Stimulated activated CD8-positive, alpha-beta memory T cell treated with anti-CD3 and anti-CD28 coated beads, Interleukin-7, amount 100 ng/mL, for 1 hour (primary cell): Measurements from ENCODE around the gene JSRP1.

Source experiments
- DNase-seq, 2 donors: peaks; one replicate each; pipeline ENCODE4 v3.0.0-alpha.2; 2020; ENCODE audit warnings: low read depth in 2 of 2

The JSRP1 gene, protein sequence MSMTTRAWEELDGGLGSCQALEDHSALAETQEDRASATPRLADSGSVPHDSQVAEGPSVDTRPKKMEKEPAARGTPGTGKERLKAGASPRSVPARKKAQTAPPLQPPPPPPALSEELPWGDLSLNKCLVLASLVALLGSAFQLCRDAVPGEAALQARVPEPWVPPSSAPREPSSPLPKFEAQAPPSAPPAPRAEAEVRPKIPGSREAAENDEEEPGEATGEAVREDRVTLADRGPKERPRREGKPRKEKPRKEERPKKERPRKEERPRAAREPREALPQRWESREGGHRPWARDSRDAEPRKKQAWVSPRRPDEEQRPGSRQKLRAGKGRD

DNA sequence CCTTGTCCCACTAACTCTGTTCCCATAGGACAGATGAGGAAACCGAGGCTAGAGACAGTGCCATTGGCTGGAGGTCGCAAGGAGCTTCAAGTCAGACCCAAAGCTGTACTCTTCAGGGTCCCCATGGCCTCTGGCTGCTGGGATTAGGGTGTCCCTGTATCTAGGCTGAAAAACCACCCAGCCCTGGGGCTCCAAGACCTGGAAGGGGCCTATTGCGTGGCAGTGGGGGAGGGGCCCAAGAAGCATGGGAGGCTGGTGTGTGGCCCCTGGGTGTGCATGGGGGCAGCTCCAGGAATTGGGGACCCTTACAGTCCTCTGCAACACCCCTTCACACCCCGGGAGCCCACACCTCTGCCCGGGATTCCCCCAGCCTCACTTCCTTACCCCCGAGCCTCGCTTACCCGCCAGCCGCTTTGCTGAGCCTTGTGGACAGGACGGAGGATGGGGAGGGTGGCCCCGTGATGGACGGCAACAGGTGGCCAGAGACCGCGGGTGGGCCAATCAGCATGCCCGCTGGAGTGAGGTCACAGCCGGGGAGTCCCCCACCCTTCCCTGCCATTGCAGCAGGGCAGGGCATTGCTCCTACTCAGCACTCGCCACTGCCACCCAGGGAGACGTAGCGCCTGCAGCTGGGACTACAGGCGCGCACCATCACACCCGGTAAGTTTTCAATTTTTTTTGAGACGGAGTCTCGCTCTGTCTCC is at the start of gene JSRP1:
Gene JSRP1 (minus strand): TSS at position 436 of the 704 bp plus-strand sequence. CDS start 1,103 bp downstream, outside the sequence.
- no peak for DNase-seq

DNA sequence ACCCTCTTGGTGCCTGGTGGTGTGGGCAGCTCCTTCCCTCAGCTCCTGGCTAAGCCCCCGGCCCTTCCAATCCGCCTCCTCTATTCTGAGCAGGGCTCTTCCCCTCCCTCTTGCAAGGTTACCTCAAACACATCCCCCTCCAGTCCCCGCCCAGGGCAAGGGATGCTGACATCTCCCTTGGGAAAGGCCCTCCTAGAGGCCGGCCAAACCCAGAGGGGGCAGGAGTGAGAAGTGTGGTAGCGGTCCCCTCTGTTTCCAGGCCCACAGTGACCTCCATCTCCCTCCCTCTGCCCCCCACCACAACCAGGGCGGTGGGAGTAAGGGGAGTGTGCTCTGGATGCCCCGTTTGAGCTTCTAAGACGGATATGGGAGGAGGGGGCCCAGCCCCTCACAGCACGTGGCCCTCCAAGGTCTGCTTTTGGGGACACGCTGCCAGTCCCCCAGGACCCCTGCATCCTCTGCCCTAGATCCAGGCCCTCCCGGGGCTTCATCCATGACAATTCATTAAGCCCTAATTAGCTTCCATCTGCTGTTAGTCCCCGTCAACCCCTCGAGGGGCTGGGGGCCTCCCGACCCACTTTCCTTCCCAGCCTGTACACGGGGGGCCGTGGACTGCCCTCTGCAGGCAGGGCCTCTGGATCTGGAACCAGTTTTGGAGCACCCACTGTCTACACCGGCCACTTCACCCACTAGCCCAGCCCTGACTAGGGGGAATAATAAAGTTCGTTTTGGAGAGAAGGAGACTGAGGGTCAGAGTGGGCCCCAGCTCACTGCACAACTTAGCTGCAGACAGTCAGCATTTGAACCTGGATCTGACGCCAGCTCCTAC is 49.4 kb upstream of the JSRP1 start:
- no peak for DNase-seq

GRCh38 chr19:2303211-2303798 is 47.1 kb upstream of the JSRP1 start:
- no peak for DNase-seq

DNA sequence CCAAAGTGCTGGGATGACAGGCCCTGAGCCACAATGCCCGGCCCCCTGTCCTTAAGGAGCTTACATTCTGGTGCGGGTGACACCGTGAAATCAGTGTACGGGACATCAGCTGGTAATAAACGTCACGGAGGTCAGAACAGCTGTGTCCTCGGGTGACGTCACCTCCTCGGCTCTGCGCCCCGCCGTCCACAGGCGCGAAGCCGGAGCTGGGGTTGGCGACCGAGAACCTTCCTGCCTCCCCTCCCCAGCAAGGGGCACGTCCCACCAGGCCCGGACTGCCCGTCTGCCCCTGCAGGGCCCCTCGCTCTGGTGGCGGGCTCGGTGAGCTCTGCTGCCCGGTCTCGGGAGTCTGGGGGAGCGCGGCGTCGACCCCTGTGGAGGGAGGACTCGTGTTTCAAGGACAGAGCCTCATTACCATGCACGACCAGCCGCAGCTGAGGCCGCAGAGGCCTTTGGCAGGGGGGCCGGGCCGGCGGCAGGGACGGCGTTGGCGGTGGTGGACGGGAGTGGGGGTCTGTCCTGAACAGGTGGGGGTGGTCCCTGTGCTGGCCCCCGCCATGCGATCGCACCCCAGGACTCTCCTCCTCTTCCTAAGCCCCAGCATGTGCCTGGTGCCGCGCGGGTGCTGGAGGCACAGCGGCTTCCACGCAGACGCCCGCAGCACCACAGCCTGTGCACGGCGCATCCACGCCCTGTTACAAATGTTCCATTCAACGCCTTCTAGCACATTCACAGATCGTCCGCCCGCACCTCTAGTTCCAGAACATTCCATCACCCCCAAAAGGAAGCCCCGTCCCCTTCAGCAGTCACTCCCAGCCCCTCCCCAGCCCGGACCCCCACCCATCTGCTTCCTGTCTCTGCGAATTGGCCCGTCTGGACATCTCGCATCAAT is 46.3 kb upstream of the JSRP1 start:
- no peak for DNase-seq

DNA sequence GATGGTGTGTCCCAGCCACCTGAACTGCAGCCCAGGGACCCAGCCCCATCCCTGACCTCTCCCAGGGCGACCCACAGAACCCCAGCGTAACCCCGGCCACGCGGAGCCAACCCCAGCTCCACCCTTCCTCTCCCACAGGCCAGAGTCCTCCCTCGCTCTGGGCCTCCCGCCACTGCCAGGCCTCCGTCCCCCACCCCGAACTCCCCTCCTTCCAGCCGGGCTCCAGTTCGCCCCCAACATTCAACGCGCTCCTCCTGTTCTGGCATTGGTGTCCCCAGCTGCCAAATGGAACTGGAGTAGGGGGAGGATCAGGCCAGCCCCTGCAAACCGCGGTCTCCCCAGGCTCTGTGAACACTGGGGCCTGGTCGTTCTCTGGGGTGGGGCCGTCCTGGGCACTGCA is 44.3 kb upstream of the JSRP1 start:
- no peak for DNase-seq

GRCh38 chr19:2296141-2296540 is 39.9 kb upstream of the JSRP1 start:
- DNase-seq = no peak

GRCh38 chr19:2294687-2295335 is 38.6 kb upstream of the JSRP1 start:
- no peak for DNase-seq

DNA sequence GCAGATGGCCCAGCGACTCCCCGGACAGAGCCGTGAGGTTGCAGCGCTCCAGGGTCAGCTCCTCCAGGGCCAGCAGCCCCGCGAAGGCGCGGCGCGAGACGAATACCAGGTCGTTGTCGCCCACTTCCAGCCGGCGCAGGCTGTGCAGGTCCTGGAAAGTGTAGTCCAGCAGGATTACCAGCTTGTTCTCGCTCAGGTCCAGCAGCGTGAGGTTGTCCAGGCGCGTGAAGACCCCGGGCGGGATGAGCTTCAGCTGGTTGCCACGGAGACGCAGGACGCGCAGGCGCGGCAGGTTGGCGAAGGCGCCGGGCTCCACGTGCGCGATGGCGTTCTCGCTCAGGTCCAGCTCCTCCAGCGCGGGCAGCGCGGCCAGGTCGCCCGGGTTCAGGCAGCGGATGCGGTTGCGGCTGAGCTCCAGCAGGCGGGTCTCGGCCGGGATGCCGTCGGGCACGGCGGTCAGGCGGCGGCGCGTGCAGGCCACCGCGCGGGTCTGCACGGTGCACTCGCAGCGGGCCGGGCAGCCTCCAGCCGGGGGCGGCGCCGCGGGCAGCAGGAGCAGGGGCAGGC is 35.1 kb upstream of the JSRP1 start:
- no peak for DNase-seq

DNA sequence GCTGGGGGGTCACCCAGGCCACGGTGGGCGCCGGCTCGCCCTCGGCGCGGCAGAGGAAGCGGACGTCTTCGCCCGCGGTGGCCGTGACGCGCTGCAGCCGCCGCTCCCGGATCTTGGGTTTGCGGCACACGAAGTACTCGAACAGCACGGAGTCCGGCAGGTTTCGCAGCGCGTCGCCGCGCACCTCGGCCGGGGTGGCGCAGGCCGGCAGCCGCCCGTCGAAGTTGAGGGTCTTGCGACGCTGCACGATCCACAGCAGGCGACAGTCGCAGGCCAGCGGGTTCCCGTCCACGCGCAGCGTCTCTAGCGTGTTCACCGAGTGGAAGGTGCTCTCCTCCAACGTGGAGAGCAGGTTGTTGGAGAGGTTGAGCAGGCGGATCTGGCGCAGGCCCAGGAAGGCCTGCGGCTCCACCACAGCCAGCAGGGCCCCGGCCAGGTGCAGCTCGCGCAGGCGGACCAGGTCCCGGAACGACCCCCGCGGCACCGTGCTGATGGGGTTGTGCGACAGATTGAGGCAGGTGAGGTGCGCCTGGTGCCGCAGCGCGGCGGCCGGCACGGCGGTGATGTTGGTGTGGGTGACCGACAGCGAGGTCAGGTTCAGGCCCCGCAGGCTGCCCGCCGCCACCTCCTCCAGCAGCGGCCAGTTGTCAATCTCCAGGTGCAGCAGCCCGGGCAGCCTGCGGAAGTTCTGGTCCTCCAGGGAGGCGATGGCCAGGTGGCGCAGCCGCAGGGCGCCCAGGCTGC is 34.4 kb upstream of the JSRP1 start:
- DNase-seq = no peak

- DNase-seq = no peak
Observed at GRCh38 chr19:2289714-2290435, 33.7 kb upstream of the JSRP1 start.

DNA sequence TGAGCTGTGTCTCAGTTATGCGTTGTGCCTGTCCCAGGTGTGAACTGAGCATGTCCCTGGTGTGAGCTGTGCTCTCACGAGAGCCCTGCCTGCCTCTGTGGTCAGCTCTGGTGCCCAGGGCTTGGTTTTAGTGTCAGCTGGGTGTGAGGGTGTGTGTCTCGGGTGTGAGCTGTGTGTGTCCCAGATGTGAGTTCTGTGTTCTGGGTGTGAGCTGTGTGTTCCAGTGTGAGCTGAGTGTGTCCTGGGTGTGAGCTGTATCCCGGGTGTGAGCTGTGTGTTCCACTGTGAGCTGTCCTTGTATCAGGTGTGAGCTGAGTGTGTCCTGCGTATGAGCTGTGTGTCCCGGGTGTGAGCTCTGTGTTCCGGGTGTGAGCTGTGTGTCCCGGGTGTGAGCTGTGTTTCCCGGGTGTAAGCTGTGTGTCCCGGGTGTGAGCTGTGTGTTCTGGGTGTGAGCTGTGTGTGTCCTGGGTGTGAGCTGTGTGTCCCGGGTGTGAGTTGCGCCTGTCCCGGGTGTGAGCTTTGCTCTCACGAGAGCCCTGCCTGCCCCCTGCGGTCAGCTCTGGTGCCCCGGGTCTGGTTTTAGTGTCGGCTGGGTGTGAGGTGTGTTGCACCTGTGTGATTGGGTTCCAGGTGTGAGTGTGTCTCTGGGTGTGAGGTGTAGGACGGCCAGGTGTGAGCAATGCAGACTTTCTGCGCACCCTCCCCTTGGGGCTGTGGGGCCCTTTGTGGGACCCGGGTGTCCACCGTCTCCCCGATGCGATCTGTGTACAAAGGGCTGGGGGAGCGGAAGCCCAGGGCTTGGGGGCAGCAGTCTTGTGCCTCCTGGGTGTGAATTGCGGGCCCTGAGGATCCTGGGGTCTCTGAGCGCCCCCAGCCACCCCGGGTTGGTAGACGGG is 32.8 kb upstream of the JSRP1 start:
- DNase-seq = no peak

- no peak for DNase-seq
Observed at GRCh38 chr19:2288338-2288817, 32.2 kb upstream of the JSRP1 start.

DNA sequence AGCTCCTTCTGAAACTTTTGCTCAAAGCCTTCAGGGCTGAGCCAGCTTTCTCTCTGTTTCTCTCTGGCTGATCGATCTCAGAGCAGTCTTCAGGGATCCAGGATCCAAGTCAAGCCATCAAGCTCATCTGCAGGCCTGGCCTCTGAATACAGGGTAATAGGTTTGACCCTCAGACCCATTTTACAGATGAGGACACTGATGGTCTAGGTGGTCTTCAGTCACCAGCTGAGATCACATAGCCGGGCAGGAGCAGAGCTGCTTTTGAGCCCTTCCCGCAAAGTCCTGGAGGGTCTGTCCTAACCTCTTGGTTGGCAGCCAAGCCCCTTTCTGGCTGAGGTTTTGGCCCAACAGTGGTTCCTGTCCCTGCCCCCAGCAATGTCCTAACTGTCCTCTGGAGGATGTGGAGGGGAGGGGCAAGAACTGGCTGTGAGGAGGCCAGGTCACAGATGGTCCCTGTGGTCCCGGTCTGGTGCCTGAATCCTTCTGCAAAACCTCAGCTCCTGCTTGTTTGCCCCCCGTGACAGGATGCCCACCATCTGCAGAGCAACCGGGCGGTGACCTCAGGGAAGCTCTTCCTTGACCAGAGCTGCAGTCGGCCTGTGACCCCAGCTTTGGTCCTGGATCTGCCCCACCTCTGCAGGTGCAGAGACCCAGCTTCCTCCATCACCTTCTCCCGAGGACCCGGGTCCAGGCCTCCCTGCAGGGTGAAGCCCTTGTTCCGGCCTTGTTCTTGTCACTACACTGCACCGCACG is 31.5 kb upstream of the JSRP1 start:
- DNase-seq = no peak

- DNase-seq = no peak
Observed at GRCh38 chr19:2286402-2287140, 30.4 kb upstream of the JSRP1 start.

- DNase-seq = no peak
Observed at GRCh38 chr19:2283835-2284507, 27.8 kb upstream of the JSRP1 start.

GRCh38 chr19:2282862-2283237 is 26.6 kb upstream of the JSRP1 start:
- DNase-seq = no peak
